ENCODE measurements around the gene TMEM135. TPM values are rescaled to one million over a fixed set of nuclear protein-coding genes. Genes with fewer than 3 reads are reported as not detected.

TMEM135 gene
- total RNA-seq, 4 donors from 2014 or later = 51.3 to 73.8 (median 52.4) TPM

- TF ChIP-seq, protein P1, sequence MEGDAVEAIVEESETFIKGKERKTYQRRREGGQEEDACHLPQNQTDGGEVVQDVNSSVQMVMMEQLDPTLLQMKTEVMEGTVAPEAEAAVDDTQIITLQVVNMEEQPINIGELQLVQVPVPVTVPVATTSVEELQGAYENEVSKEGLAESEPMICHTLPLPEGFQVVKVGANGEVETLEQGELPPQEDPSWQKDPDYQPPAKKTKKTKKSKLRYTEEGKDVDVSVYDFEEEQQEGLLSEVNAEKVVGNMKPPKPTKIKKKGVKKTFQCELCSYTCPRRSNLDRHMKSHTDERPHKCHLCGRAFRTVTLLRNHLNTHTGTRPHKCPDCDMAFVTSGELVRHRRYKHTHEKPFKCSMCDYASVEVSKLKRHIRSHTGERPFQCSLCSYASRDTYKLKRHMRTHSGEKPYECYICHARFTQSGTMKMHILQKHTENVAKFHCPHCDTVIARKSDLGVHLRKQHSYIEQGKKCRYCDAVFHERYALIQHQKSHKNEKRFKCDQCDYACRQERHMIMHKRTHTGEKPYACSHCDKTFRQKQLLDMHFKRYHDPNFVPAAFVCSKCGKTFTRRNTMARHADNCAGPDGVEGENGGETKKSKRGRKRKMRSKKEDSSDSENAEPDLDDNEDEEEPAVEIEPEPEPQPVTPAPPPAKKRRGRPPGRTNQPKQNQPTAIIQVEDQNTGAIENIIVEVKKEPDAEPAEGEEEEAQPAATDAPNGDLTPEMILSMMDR (IDR thresholded peaks at IDR 0.05; ENCODE audit: low read depth) = no peak
These were observed 277.5 kb downstream of the TMEM135 start for GRCh38 chr11:87315229-87315628.

GRCh38 chr11:87316491-87316890 lies 278.8 kb downstream of the TMEM135 start:
- TF ChIP-seq, protein P1 (IDR thresholded peaks at IDR 0.05; ENCODE audit: low read depth) = no peak

- TF ChIP-seq, protein P1 (IDR thresholded peaks at IDR 0.05; ENCODE audit: low read depth) = no peak
These were observed 279.7 kb downstream of the TMEM135 start for GRCh38 chr11:87317441-87317840.

GRCh38 chr11:87320123-87320522 lies 282.4 kb downstream of the TMEM135 start:
- TF ChIP-seq, protein P1 (IDR thresholded peaks at IDR 0.05; ENCODE audit: low read depth) = no peak

DNA sequence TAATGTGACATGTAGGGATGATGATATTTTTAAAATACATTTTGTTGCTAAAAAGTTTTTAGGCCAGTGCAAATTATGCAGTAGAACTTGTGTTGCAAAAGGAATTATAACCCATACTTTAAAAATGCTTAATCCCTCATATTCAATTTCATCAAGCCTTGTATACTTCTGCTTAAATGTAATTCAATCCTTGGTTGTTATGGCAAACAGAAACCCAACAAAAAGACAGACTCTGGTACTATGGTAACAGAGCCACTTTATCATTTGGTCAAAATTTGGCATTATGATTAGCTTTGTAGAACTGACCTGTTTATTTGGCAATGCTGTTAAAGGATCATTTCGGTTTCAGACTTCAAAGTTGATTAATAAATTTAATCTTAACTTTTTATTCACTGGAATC lies 284.8 kb downstream of the TMEM135 start:
- TF ChIP-seq, protein P1 (IDR thresholded peaks at IDR 0.05; ENCODE audit: low read depth) = no peak

- TF ChIP-seq, protein P1 (IDR thresholded peaks at IDR 0.05; ENCODE audit: low read depth) = no peak
These were observed 286.2 kb downstream of the TMEM135 start for GRCh38 chr11:87323899-87324298.

DNA sequence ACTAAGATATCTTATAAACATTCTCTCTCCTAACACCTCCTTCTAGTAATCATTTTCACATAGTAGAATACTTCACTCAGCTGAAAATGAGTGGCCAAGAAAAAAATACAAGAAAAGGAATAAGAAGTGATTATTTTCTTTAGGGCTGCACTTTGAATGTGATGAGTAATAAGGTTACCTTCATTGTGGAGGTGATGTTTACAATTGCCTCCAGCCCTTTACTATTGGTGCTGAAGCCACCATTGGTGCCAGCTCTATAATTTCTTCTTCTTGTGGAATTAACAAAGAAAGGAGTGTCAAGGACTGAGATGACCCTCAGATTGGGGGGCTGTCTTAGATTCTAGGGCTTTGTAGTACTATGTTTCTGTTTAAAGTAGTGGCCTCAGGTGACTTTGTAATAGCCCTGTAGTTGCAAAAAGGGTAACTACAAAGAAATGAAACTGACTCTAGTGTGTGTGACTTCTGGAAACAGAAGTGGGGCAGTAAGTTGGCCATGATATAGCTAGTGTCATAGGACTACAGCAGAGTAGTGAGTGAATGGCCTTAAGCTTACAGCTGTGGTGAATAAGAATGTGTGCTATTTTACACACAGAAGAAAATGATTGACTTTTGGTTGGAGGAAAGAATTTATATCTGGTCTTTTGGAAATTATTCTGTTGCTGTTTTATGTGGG lies 287.2 kb downstream of the TMEM135 start:
- TF ChIP-seq, protein P1 (IDR thresholded peaks at IDR 0.05; ENCODE audit: low read depth) = no peak
